Neutrophil (primary cell): ENCODE measurements around the gene MSI2.

ENCODE experiments used
- H3K27ac ChIP-seq: fragments of 200-600 bp; sonication (generic); 2 replicates; pipeline ENCODE4 v1.5.1; 2016; ENCODE audit warnings: mild to moderate bottlenecking, moderate library complexity
- H3K27me3 ChIP-seq: fragments of 200-600 bp; sonication (generic); 2 replicates; pipeline ENCODE4 v1.6.0; 2016; ENCODE audit warnings: mild to moderate bottlenecking
- H3K36me3 ChIP-seq: fragments of 200-600 bp; sonication (generic); 2 replicates; pipeline ENCODE4 v1.5.1; 2017
- H3K4me1 ChIP-seq, 2 experiments: fragments of 200-600 bp in 1 of 2; sonication (generic) in 1 of 2; 1 replicate in 1 of 2; 2 replicates in 1 of 2; pipeline versions ENCODE4 v1.5.1 to v1.6.1; 2013 to 2016; ENCODE audit warnings: low read depth in 1 of 2, low read length in 1 of 2, mild to moderate bottlenecking in 1 of 2, moderate library complexity in 1 of 2; ENCODE audit not compliant: control insufficient read depth in 1 of 2, insufficient read depth in 1 of 2
- H3K4me3 ChIP-seq, 2 experiments: fragments of 200-600 bp in 1 of 2; sonication (generic) in 1 of 2; 1 replicate in 1 of 2; 2 replicates in 1 of 2; pipeline ENCODE4 v1.5.1; 2013 to 2016; ENCODE audit warnings: low read depth in 1 of 2, low read length in 1 of 2, mild to moderate bottlenecking in 1 of 2, moderate library complexity in 1 of 2
- H3K9me3 ChIP-seq: fragments of 200-600 bp; sonication (generic); 2 replicates; pipeline ENCODE4 v1.5.1; 2016
- TF ChIP-seq, protein P1 (sequence below): fragments of 200-600 bp; sonication (generic); IDR thresholded peaks from 2 replicates; pipeline ENCODE4 v1.5.1; 2016; ENCODE audit warnings: antibody characterized with exemption

Gene MSI2

DNA sequence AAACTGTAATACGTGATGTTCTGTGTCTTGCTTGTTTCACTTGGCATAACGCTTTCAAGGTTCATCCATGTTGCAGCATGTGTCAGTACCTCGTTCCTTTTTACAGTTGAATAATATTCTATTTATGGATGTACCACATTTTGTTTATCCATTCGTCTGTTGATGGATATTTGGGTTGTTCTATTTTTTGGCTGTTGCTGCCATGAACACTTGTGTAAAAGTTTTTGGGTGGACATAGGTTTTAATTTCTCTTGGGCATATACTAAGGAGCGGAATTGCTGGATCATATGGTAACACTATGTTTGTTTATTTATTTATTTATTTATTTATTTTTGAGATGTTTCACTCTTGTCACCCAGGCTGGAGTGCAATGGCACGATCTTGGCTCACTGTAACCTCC, 137.0 kb downstream of the MSI2 start:
- H3K4me3 ChIP-seq = no peak overlapping the region
- H3K36me3 ChIP-seq = no peaks in the 10 kb centered on the region
- H3K9me3 ChIP-seq = no peaks in the 10 kb centered on the region
- no peaks in the 10 kb centered on the region for H3K4me1 ChIP-seq
- no peak overlapping the region for H3K27ac ChIP-seq
- TF ChIP-seq, protein P1, sequence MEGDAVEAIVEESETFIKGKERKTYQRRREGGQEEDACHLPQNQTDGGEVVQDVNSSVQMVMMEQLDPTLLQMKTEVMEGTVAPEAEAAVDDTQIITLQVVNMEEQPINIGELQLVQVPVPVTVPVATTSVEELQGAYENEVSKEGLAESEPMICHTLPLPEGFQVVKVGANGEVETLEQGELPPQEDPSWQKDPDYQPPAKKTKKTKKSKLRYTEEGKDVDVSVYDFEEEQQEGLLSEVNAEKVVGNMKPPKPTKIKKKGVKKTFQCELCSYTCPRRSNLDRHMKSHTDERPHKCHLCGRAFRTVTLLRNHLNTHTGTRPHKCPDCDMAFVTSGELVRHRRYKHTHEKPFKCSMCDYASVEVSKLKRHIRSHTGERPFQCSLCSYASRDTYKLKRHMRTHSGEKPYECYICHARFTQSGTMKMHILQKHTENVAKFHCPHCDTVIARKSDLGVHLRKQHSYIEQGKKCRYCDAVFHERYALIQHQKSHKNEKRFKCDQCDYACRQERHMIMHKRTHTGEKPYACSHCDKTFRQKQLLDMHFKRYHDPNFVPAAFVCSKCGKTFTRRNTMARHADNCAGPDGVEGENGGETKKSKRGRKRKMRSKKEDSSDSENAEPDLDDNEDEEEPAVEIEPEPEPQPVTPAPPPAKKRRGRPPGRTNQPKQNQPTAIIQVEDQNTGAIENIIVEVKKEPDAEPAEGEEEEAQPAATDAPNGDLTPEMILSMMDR = no peak
- no peaks in the 10 kb centered on the region for H3K27me3 ChIP-seq

DNA sequence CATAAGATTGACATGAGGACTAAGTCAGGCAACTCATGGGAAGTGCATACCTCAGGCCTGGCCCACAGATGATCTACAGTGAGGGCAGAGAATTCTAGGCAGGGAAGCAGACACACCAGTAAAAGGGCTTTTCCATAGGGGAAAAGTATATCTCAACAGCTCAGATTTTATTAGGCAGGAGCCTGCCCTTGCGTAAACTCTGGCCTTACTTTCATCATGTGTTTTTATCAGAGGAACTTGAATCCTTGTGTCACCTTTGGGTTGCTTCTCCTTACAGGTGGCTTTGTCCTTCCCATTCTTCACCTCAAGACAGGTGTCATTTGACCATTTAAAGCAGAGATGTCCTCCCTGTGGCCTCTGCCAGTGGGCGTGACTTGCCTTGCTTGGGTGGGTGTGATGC, 138.1 kb downstream of the MSI2 start:
- Histone ChIP-seq H3K27ac (no peak overlapping the region), H3K4me1 (no peaks in the 10 kb centered on the region)
- TF ChIP-seq, protein P1 = no peak

GRCh38 chr17:57395721-57396321, 139.5 kb downstream of the MSI2 start:
- no peaks in the 10 kb centered on the region for H3K4me1 ChIP-seq
- H3K27me3 ChIP-seq = no peaks in the 10 kb centered on the region
- H3K4me3 ChIP-seq = no peak overlapping the region
- H3K36me3 ChIP-seq = no peaks in the 10 kb centered on the region
- no peaks in the 10 kb centered on the region for H3K9me3 ChIP-seq
- TF ChIP-seq, protein P1 = no peak
- no peak overlapping the region for H3K27ac ChIP-seq

More for the DNA sequence above, 138.1 kb downstream of the MSI2 start:
- no peaks in the 10 kb centered on the region for H3K36me3 ChIP-seq
- H3K4me3 ChIP-seq = no peak overlapping the region
- H3K9me3 ChIP-seq = no peaks in the 10 kb centered on the region
- H3K27me3 ChIP-seq = no peaks in the 10 kb centered on the region

DNA sequence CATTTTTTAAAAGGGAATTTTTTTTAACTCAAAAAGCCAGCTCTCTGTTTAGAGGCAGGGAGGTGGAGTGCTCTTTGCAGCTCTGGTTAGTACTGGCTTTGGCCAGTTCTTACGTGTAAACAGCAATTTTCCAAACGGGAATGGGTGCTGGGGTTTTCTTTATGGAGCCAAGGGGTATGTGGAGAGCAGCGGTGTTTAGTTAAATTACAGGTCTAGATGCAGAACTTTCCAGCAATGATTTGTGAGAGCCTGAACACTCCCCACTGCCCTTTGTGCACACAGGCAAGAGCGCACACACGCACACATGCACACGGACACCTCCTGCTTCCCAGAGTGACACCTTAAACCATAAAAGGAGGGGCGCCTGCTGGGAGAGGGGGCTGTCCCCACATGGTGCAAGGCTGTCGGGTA, 140.2 kb downstream of the MSI2 start:
- no peaks in the 10 kb centered on the region for H3K36me3 ChIP-seq
- no peaks in the 10 kb centered on the region for H3K4me1 ChIP-seq

GRCh38 chr17:57397402-57397801, 141.1 kb downstream of the MSI2 start:
- Histone ChIP-seq H3K27ac (no peak overlapping the region), H3K9me3 (no peaks in the 10 kb centered on the region), H3K4me1 (no peaks in the 10 kb centered on the region), H3K27me3 (no peaks in the 10 kb centered on the region), H3K4me3 (no peak overlapping the region), H3K36me3 (peaks cover 4% of the 10 kb centered on the region)
- TF ChIP-seq, protein P1 = no peak

More for the DNA sequence above, 140.2 kb downstream of the MSI2 start:
- H3K27ac ChIP-seq = no peak overlapping the region
- TF ChIP-seq, protein P1 = no peak
- no peaks in the 10 kb centered on the region for H3K27me3 ChIP-seq
- H3K4me3 ChIP-seq = no peak overlapping the region
- H3K9me3 ChIP-seq = no peaks in the 10 kb centered on the region

DNA sequence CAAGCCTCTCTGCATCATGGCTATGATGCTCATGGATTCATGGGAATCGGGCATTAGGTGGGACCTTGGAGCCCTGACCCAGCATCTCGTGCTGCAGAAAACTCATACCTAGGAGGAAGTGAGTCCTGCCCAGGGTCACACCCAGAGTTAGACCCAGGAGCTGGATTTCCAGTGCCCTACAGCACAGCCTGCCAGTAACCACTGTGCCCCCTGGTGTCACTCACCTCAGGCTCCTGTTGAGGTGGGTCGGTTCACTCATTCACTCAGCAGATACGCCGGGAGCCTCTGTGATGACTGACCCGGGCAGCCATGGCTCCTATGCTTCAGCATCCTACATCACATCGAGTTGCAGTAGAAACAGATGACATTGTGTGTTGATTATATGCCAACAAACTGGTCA, 143.4 kb downstream of the MSI2 start:
- TF ChIP-seq, protein P1 = no peak
- Histone ChIP-seq H3K4me3 (no peak overlapping the region), H3K9me3 (no peaks in the 10 kb centered on the region), H3K27ac (no peak overlapping the region), H3K27me3 (no peaks in the 10 kb centered on the region), H3K4me1 (no peaks in the 10 kb centered on the region), H3K36me3 (peaks cover 4% of the 10 kb centered on the region)
